ENCODE data around the gene PRSS2.

DNA sequence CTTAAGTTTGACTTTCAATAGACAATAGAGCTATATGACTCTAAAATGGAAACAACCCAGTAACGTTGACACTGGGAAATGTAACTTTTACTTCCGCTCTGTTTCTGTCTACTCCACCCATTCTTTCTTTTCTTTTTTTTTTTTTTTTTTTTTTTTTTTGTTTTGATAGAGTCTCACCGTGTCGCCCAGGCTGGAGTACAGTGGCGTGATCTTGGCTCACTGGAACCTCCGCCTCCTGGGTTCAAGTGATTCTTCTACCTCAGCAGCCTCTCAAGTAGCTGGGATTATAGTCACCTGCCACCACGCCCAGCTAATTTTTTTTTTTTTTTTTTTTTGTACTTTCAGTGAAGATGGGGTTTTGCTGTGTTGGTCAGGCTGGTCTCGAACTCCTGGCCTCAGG lies 13.9 kb downstream of the PRSS2 start:
- no peak for TF ChIP-seq POLR2A (IDR thresholded peaks at IDR 0.05; ENCODE audit: low read depth, low read length)
- no peak for TF ChIP-seq PAX5 (IDR thresholded peaks at IDR 0.05; ENCODE audit: insufficient read depth, low read length, severe bottlenecking)
- TF ChIP-seq TAF1 (IDR thresholded peaks at IDR 0.05; ENCODE audit: low read depth, low read length), result no peak
- no peak for TF ChIP-seq SPI1 (IDR thresholded peaks at IDR 0.05; ENCODE audit: low read depth, low read length)
- no peak for TF ChIP-seq POLR2AphosphoS5 (IDR thresholded peaks at IDR 0.05; ENCODE audit: low read depth, low read length)

Data from GM12891 (cell line).